ENCODE results near the gene CRYBA2. TPM values are rescaled to one million over a fixed set of nuclear protein-coding genes. Genes with fewer than 3 reads are reported as not detected.

CRYBA2 gene
- total and polyA plus RNA-seq, 2 donors (not counting 3 experiments of a cell fraction or from before 2014, with no cell fraction given) = not detected

DNA sequence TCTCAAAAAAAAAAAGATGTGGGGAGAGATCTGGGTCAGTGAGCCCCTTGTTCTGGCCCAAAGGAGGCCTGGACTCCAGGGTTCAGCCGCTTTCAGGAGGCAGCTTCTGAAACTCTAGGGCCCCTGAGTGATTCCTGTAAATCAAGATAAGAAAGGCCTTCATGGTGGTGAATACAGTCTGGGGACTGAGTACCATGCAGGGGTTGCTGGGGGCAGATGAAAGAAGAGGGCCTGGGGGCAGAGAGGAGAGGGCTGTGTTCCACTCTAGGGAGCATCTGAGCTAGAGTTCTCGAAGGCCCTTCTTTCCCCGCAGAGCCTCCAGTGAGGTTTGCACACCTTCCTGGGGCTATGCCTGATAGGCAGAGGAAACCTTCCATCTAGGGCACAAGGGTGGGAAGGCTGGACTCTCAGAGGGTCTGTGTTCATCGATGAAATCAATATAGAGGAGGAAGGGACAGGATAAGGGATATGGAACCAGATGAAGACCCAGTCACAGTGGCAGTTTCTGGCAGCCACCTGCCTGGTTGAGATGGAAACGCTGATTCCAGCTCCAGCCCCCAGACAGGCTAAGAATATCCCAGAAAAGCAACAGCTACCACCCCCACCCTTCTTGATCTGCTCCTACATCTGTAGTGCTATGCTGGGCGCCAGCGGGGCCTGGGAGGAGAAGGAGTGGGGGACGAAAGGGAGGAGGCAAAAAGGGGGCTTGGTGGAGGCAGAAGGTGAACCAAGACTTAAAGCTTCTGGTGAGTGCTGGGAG lies 38.5 kb downstream of the CRYBA2 start:
- intact Hi-C loops (cut with micrococcal nuclease) (no loop called here), dilution Hi-C loops (cut with MboI; ENCODE audit: extremely low pct_ligation_motif_present, low sequenced_read_pairs) (no loop called here)
- no peaks in the 10 kb centered on the region for H3K4me1 ChIP-seq (ENCODE audit: control insufficient read depth, extremely low read depth, insufficient read depth, low read length)
- no peak overlapping the region for H3K27ac ChIP-seq (ENCODE audit: insufficient read depth, low read depth, low read length)
- no peak for FAIRE-seq
- no peaks in the 10 kb centered on the region for H3K9me3 ChIP-seq (replicated peaks; ENCODE audit: control insufficient read depth, insufficient read depth, low read length)
- no peaks in the 10 kb centered on the region for H4K20me1 ChIP-seq (replicated peaks; ENCODE audit: control insufficient read depth, extremely low read depth, insufficient read depth, low read length)
- no peak for TF ChIP-seq FOS (IDR thresholded peaks at IDR 0.05; ENCODE audit: borderline replicate concordance, insufficient read depth, low read length)
- no peak for TF ChIP-seq POLR2AphosphoS5 (IDR thresholded peaks at IDR 0.05; ENCODE audit: insufficient read depth, low read depth, low read length)
- no peak for TF ChIP-seq MAX (IDR thresholded peaks at IDR 0.05; ENCODE audit: insufficient read depth, insufficient read length)
- TF ChIP-seq CTCF (IDR thresholded peaks at IDR 0.05; ENCODE audit: extremely low read depth in 1 of 2, insufficient read depth in 1 of 2, low read depth in 1 of 2, low read length in 2 of 2) = no peak
- no peak for TF ChIP-seq POLR2A (IDR thresholded peaks at IDR 0.05; ENCODE audit: low read depth, low read length)
- TF ChIP-seq GATA2 (IDR thresholded peaks at IDR 0.05; ENCODE audit: insufficient read depth, insufficient read length, low read depth, low read length) = no peak
- TF ChIP-seq EZH2 (IDR thresholded peaks at IDR 0.05; ENCODE audit: borderline replicate concordance, low read depth, low read length, severe bottlenecking) = no peak
- no peak for TF ChIP-seq JUN (IDR thresholded peaks at IDR 0.05; ENCODE audit: borderline replicate concordance, insufficient read depth, insufficient read length, low read depth)
- no peak for TF ChIP-seq MYC (IDR thresholded peaks at IDR 0.05; ENCODE audit: low read depth, low read length)
- DNase-seq (ENCODE audit: low read depth, low spot score) = no peak
- no peak overlapping the region for H3K9ac ChIP-seq (replicated peaks; ENCODE audit: extremely low read depth, insufficient read depth, low read length)
- H3K9me1 ChIP-seq (replicated peaks; ENCODE audit: control insufficient read depth, extremely low read depth, insufficient read depth, low read length) = no peaks in the 10 kb centered on the region
- no peaks in the 10 kb centered on the region for H3K36me3 ChIP-seq (ENCODE audit: control insufficient read depth in 2 of 2, extremely low read depth in 1 of 2, insufficient read depth in 2 of 2, low read length in 2 of 2)
- no peak overlapping the region for H2AFZ ChIP-seq (ENCODE audit: low read depth, low read length)
- ChIA-PET POLR2A (no interaction called here), CTCF (interaction anchor here (0.7 to 1.3 kb wide), 4 partner anchors 10 to 150 kb away, joined by 3 to 7 read pairs (median 3); no protein-coding TSS in a partner anchor)
- no peak overlapping the region for H3K4me2 ChIP-seq (ENCODE audit: insufficient read depth, low read length)
- peaks cover 33 to 36% of the 10 kb centered on the region in 2 experiments for H3K27me3 ChIP-seq (ENCODE audit: control insufficient read depth in 2 of 2, insufficient read depth in 2 of 2, low read length in 2 of 2)
- BruUV-seq (replicated peaks) = no TSS peak
- H3K79me2 ChIP-seq (ENCODE audit: control insufficient read depth, insufficient read depth, low read length) = no peaks in the 10 kb centered on the region
- H3K4me3 ChIP-seq (replicated peaks in 1 of 3; ENCODE audit: insufficient read depth in 1 of 3, low read depth in 1 of 3, low read length in 3 of 3) = no peak overlapping the region
